ENCODE data around the gene ONECUT3.
A peak's percentile ranks its signal among the peaks of the same experiment; 100 is the strongest.

ONECUT3 gene

DNA sequence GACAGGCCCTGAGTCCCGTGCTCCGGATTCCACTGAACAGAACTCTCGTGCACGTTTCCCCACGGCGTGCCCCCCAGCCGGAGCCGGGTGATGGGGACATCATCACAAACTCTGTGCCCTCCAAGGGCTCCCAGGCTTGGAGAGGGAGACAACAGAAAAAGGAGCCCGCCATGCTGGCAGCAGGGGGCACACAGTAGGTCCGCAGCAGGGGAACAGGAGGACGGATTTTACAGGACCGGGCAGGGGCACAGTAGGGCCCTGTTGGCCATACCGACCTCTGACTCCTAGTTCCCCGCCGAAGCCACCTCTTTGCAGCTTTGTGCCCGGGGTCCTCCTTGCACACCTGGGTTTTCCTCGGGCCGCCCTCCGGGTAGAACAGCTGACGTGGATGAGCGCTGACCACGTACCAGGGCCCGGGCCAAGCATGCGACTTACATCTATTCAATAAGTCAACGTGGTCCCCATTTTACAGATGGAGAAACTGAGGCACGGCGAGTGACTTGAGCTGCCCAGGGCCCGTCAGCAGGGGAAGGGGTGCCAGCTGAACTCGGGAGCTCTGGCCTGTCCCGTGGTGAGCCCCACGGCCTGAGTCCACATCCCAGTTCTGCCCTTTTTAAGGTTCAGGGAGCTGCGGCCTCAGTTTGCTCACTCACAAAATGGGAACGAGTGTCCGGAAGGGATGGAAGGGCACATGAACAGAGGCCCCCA is 10.2 kb upstream of the ONECUT3 start:
- DNase-seq: no peak

DNA sequence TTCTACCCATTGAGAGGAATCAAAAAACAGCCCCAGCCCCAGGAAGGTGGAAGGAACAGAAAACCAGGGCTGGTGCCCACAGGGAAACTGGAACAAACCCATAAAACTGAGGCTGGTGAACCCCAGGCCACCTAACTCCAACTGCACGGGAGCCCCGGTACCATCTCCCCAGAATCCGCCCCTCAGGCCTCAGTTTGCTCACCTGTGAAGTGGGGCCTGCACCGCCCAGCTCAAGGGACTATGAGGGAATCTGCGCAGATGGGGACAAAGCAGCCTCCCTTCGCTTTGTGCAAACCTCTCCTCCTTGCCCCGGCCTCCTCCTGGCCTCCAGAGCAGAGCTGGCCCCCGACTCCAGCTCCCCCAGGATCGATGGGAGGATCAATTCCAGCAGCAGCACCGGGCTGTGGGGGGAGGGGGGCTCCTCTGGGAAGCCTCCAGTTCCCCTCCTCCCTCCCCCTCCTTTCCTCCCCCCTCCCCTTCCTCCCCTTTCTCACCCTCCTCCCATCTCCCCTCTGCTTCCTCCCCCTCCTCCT is 9.1 kb upstream of the ONECUT3 start:
- no peak for DNase-seq

- DNase-seq: no peak
Measured at GRCh38 chr19:1744822-1745563, 8.3 kb upstream of the ONECUT3 start.

GRCh38 chr19:1745589-1746031 is 7.7 kb upstream of the ONECUT3 start:
- no peak for DNase-seq

GRCh38 chr19:1746401-1747284 is 6.7 kb upstream of the ONECUT3 start:
- DNase-seq: peak; percentile 54

GRCh38 chr19:1747285-1748114 is 5.8 kb upstream of the ONECUT3 start:
- peak; percentile 40 for DNase-seq

DNA sequence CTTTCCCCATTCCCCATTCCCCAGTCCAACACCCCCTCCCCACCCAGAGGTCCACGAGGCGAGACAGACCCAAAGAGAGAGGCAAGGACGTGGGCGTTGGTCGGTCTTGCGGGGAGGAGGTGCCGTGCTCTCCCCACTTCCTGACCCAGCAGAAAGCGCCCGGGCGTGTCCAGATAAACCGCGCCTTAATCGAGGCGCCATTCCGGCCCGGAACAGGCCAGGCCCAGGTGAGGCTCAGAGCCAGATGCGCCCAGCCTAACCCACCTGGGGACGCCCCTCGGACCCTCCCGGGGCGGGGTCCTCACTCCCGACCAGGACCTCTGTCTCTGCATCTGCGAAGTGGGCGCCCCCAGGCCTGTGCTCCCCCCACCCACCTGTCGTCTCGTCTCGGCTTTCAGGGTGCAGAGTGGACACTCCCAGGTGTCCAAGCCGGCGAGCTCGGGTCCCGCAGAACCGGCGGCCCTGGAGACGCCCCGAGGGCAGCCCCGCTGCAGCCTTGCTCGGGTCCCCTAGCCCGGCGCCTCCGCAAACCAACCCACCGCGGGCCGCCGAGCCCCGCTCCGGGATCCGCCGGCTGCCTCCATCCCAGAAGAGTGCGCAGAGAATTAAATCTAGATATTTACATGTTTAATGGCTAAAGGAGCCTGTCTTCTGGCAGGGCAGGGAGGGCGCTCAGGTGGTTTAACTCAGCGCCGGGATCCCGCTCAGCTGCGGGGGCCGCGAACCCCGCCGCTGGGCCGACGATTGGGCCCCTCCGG is 5.0 kb upstream of the ONECUT3 start:
- DNase-seq: peak; percentile 22

DNA sequence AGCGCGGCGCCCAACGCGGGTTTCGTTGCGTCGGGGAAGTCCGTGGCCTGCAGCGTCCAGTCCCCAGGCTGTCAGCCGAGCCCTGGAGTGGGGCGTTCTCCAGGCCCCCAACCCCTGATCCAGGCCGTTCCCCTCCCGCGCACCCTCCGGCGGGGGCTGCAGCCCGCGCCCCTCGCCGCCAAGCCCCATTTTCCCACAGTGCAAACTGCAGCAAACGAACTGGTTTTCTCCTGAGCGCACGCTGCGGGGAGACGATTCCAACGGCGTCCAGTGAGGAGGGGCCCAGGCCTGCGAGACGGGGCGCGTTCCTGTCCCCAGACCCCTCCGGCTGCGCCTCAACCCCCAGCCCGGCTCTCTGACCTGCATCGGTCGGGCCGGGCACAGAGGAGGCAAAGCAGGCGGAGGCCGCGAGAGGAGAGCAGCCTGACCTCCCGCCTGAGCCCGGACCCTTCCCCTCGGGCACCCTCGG is 4.4 kb upstream of the ONECUT3 start:
- DNase-seq: no peak

GRCh38 chr19:1749373-1750342 is 3.6 kb upstream of the ONECUT3 start:
- no peak for DNase-seq

- no peak for DNase-seq
Measured at GRCh38 chr19:1750343-1751021, 2.8 kb upstream of the ONECUT3 start.

GRCh38 chr19:1751367-1752008 is 1.8 kb upstream of the ONECUT3 start:
- no peak for DNase-seq

- no peak for DNase-seq
Measured at GRCh38 chr19:1752009-1752756, 1.1 kb upstream of the ONECUT3 start.

- DNase-seq: peak; percentile 42
Measured at GRCh38 chr19:1754018-1754635, 821 bp downstream of the ONECUT3 start.

- DNase-seq: peak; percentile 50
Measured at GRCh38 chr19:1754636-1755466, 1.5 kb downstream of the ONECUT3 start.

DNA sequence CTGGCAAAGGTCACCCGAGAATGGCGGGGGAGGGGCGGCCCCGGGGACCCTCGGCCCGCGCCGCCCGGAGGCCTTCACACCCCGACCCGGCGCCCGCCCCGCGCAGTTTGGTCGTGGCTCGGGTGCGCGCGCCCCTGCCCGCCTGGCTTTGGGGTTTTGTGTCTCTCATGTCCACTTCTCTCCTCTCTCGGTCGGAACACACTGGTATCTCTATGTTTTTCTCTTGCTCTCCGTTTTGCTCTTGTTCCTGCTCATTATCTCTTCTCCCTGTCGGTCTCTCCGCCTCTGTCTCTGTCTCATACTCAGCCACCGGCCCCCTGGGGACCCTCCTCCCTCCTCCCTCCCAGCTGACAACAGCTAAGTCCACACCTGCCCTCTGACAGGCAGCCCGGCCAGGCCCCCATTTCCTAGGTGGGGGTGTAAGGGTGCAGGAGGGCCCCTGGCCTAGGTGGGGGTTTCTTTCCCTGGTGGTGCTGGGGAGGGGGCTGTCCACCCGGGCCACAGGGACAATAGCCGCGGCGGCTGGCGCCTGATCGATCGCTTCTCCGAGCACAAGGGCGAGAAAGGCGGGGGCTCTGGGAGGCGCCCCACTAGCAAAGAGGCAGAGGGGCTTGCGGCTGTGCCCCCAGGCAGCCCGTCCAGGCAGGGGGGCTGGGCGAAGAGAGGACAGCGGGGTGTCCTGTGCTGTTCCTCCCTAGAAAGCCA is 2.3 kb downstream of the ONECUT3 start:
- DNase-seq: no peak

DNA sequence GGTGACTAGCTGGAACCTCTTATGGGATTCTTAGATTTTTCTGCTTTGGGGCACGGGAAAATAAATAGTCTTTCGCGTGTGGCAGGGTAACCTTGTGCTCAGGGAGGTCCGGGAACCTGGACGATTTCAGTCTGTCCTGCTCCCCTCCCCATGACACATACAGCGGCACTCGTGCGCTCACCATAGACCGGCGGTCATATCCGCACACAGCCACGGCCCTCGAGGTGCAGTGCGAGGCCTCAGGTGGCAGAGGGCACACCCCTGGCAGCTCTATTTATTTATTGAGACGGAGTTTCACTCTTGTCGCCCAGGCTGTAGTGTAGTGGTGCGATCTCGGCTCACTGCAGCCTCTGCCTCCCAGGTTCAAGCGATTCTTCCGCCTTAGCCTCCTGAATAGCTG is 3.0 kb downstream of the ONECUT3 start:
- peak; percentile 21 for DNase-seq

Measured in DMS53 (cell line).